HEK293T (cell line): Measurements from ENCODE around the gene TNFRSF18.

Experiments used
- CTCF ChIA-PET: fragments of 350-600 bp; formaldehyde crosslinking; extraction: SDS; loops from one replicate; lab custom pipeline; 2021; ENCODE audit warnings: antibody characterized with exemption, inconsistent platforms; lab: Yijun Ruan, JAX
- POLR2A ChIA-PET: fragments of 350-600 bp; formaldehyde crosslinking; extraction: SDS; loops from one replicate; lab custom pipeline; 2020; ENCODE audit warnings: antibody characterized with exemption, inconsistent platforms; lab: Yijun Ruan, JAX
- DNase-seq: peaks from one replicate; pipeline ENCODE4 v3.0.0; 2012; ENCODE audit warnings: mixed read lengths; ENCODE audit errors: extremely low spot score
- ARNT ChIP-seq: fragments of 450-650 bp; IDR thresholded peaks from 2 replicates; pipeline ENCODE4 v1.6.1; 2017; ENCODE audit warnings: mild to moderate bottlenecking
- BHLHE40 ChIP-seq: fragments of 450-650 bp; IDR thresholded peaks from 2 replicates; pipeline ENCODE4 v1.6.1; 2016; ENCODE audit warnings: mild to moderate bottlenecking, moderate library complexity, borderline replicate concordance
- CTBP1 ChIP-seq: fragments of 450-650 bp; IDR thresholded peaks from 2 replicates; pipeline ENCODE4 v1.6.1; 2016; ENCODE audit warnings: borderline replicate concordance
- ELF4 ChIP-seq: fragments of 450-650 bp; IDR thresholded peaks from 2 replicates; pipeline ENCODE4 v1.6.1; 2017; ENCODE audit warnings: antibody characterized with exemption
- FOXA1 ChIP-seq: fragments of 450-650 bp; IDR thresholded peaks from 2 replicates; pipeline ENCODE4 v1.6.1; 2016; ENCODE audit warnings: mild to moderate bottlenecking
- FOXK2 ChIP-seq: fragments of 450-650 bp; IDR thresholded peaks from 2 replicates; pipeline ENCODE4 v1.6.1; 2016; ENCODE audit warnings: mild to moderate bottlenecking
- FOXM1 ChIP-seq: fragments of 450-650 bp; IDR thresholded peaks from 2 replicates; pipeline ENCODE4 v1.6.1; 2017; ENCODE audit warnings: mild to moderate bottlenecking, borderline replicate concordance
- HDGF ChIP-seq: fragments of 450-650 bp; IDR thresholded peaks from 2 replicates; pipeline ENCODE4 v1.6.1; 2017; ENCODE audit warnings: antibody characterized with exemption, borderline replicate concordance
- L3MBTL2 ChIP-seq: fragments of 450-650 bp; conservative IDR thresholded peaks from 2 replicates; pipeline ENCODE4 v1.6.1; 2016; ENCODE audit warnings: mild to moderate bottlenecking
- LEF1 ChIP-seq: fragments of 450-650 bp; IDR thresholded peaks from 2 replicates; pipeline ENCODE4 v1.6.1; 2017; ENCODE audit warnings: mild to moderate bottlenecking, borderline replicate concordance
- NFRKB ChIP-seq: fragments of 450-650 bp; IDR thresholded peaks from 2 replicates; pipeline ENCODE4 v1.6.1; 2016; ENCODE audit warnings: mild to moderate bottlenecking, moderate library complexity
- PKNOX1 ChIP-seq: fragments of 450-650 bp; IDR thresholded peaks from 2 replicates; pipeline ENCODE4 v1.6.1; 2016
- SP1 ChIP-seq: fragments of 450-650 bp; IDR thresholded peaks from 2 replicates; pipeline ENCODE4 v1.6.1; 2017
- SUZ12 ChIP-seq: fragments of 450-650 bp; IDR thresholded peaks from 2 replicates; pipeline ENCODE4 v1.6.1; 2016; ENCODE audit warnings: mild to moderate bottlenecking
- TARDBP ChIP-seq: fragments of 450-650 bp; IDR thresholded peaks from 2 replicates; pipeline ENCODE4 v1.6.1; 2016
- ZNF384 ChIP-seq: fragments of 450-650 bp; IDR thresholded peaks from 2 replicates; pipeline ENCODE4 v1.6.1; 2016

The TNFRSF18 gene

DNA sequence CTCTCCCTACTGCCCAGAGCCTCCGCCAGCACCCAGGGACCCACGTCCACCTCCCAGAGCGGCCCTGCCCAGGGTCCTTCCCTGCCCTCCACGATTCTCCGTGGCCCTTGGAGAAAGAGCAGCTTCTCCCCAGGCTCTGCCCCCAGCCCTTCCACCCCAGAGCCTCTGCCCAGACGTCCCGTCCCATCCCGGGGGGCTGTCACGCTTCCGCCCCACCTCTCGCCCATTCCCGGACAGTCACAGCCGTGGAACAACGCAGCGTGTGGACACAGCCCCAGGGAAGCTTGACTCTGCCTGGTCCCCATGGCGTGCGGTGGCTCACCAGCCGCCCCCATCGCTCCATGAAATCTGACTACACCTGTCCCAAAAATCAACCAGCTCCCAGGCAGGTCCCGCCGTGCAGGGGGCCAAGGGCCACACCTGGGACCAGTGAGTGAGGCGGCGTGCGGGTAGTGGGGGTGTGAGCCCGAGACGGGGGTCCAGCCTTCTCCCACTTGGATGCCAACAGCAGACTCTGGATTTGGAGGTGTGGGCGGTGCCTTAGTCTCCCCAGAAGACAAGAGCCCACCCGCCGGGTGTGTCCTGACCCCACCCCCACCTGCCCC lies 45.2 kb downstream of the TNFRSF18 start:
- POLR2A ChIA-PET = no interaction called here
- no peak for TF ChIP-seq BHLHE40
- CTCF ChIA-PET = no interaction called here
- no peak for DNase-seq

GRCh38 chr1:1160281-1160930 lies 46.0 kb downstream of the TNFRSF18 start:
- TF ChIP-seq ELF4 (no peak), CTBP1 (no peak), FOXK2 (no peak), SP1 (no peak), NFRKB (no peak), ARNT (no peak), LEF1 (no peak), L3MBTL2 (no peak), FOXA1 (no peak), SUZ12 (no peak)
- ChIA-PET CTCF (no interaction called here), POLR2A (no interaction called here)
- DNase-seq = no peak

- ChIA-PET CTCF (no interaction called here), POLR2A (interaction anchor here (1.6 kb wide), 1 partner anchor 74 kb away, joined by 5 read pairs; the partner anchor contains the start of genes B3GALT6 and SDF4)
- TF ChIP-seq FOXA1 = no peak
- TF ChIP-seq SP1 = no peak
- TF ChIP-seq LEF1 = no peak
- TF ChIP-seq L3MBTL2 = no peak
- no peak for TF ChIP-seq FOXK2
- no peak for TF ChIP-seq ZNF384
- TF ChIP-seq NFRKB = no peak
- TF ChIP-seq ARNT = no peak
- TF ChIP-seq HDGF = no peak
- no peak for TF ChIP-seq ELF4
- no peak for TF ChIP-seq BHLHE40
- no peak for TF ChIP-seq PKNOX1
- no peak for TF ChIP-seq TARDBP
- TF ChIP-seq CTBP1 = no peak
- no peak for TF ChIP-seq SUZ12
- no peak for TF ChIP-seq FOXM1
- no peak for DNase-seq
Observed at GRCh38 chr1:1157914-1158710, 48.3 kb downstream of the TNFRSF18 start.

GRCh38 chr1:1157426-1157913 lies 48.9 kb downstream of the TNFRSF18 start:
- ChIA-PET CTCF (no interaction called here), POLR2A (interaction anchor here (1.6 kb wide), 1 partner anchor 75 kb away, joined by 5 read pairs; the partner anchor contains the start of genes B3GALT6 and SDF4)
- DNase-seq = peak; percentile 61
- TF ChIP-seq HDGF = no peak
- TF ChIP-seq NFRKB = no peak
- TF ChIP-seq BHLHE40 = no peak
- no peak for TF ChIP-seq ELF4
- TF ChIP-seq FOXA1 = no peak
- no peak for TF ChIP-seq FOXK2
- no peak for TF ChIP-seq PKNOX1
- no peak for TF ChIP-seq ARNT
- no peak for TF ChIP-seq CTBP1
- TF ChIP-seq ZNF384 = no peak
- no peak for TF ChIP-seq LEF1
- TF ChIP-seq SP1 = no peak

- DNase-seq = no peak
- CTCF ChIA-PET = no interaction called here
Observed at GRCh38 chr1:1157033-1157365, 49.4 kb downstream of the TNFRSF18 start.

More at GRCh38 chr1:1157033-1157365, 49.4 kb downstream of the TNFRSF18 start:
- POLR2A ChIA-PET = interaction anchor here (1.6 kb wide), 1 partner anchor 75 kb away, joined by 5 read pairs; the partner anchor contains the start of genes B3GALT6 and SDF4
- TF ChIP-seq NFRKB (no peak), CTBP1 (no peak), FOXA1 (no peak), ARNT (no peak), L3MBTL2 (no peak), LEF1 (no peak), PKNOX1 (no peak), ZNF384 (no peak), FOXK2 (no peak), SUZ12 (no peak), ELF4 (no peak), FOXM1 (no peak), SP1 (no peak), HDGF (no peak), TARDBP (no peak)
